HepG2 (cell line): Measurements from ENCODE around the gene LRIG3. TPM values are rescaled to one million over a fixed set of nuclear protein-coding genes. Genes with fewer than 3 reads are reported as not detected.
A peak's percentile ranks its signal among the peaks of the same experiment; 100 is the strongest.

Experiments
- CBX5 ChIP-seq: sonication (generic); formaldehyde crosslinking; IDR thresholded peaks from 2 replicates; pipeline ENCODE4 v1.4.0; 2020; ENCODE audit warnings: missing genetic modification reagents, borderline replicate concordance
- FOSL2 ChIP-seq: sonication (generic); formaldehyde crosslinking; IDR thresholded peaks from 2 replicates; pipeline ENCODE4 v1.4.0; 2020; ENCODE audit warnings: missing genetic modification reagents
- HINFP ChIP-seq: sonication (generic); formaldehyde crosslinking; IDR thresholded peaks from 2 replicates; pipeline ENCODE4 v1.4.0; 2020; ENCODE audit warnings: low read depth, mild to moderate bottlenecking, missing genetic modification reagents
- KMT2A ChIP-seq: sonication (generic); formaldehyde crosslinking; IDR thresholded peaks from 2 replicates; pipeline ENCODE4 v1.4.0; 2020; ENCODE audit warnings: missing genetic modification reagents
- NFE2L1 ChIP-seq: sonication (generic); formaldehyde crosslinking; IDR thresholded peaks from 2 replicates; pipeline ENCODE4 v1.4.0; 2020; ENCODE audit warnings: missing genetic modification reagents, mild to moderate bottlenecking, borderline replicate concordance
- NFYC ChIP-seq: IDR thresholded peaks from 2 replicates; pipeline ENCODE4 v1.6.1; 2016; ENCODE audit warnings: missing genetic modification reagents, missing compliant biosample characterization
- POGK ChIP-seq: sonication (generic); formaldehyde crosslinking; conservative IDR thresholded peaks from 2 replicates; pipeline ENCODE4 v1.8.0; 2022; ENCODE audit warnings: mild to moderate bottlenecking, moderate library complexity, missing genetic modification reagents
- RCOR2 ChIP-seq: IDR thresholded peaks from 2 replicates; pipeline ENCODE4 v1.6.1; 2016; ENCODE audit warnings: missing biosample characterization, missing genetic modification reagents
- SRSF1 ChIP-seq: fragments of 200-400 bp; formaldehyde crosslinking; optimal IDR thresholded peaks from 2 replicates; pipeline ENCODE3; 2017; ENCODE audit warnings: mild to moderate bottlenecking, low read depth, low read length, moderate library complexity
- SYNCRIP ChIP-seq: fragments of 200-400 bp; formaldehyde crosslinking; IDR thresholded peaks from 2 replicates; pipeline ENCODE4 v1.6.1; 2018; ENCODE audit warnings: mild to moderate bottlenecking, low read depth, low read length; ENCODE audit not compliant: insufficient read depth
- THAP9 ChIP-seq: sonication (generic); formaldehyde crosslinking; IDR thresholded peaks from 2 replicates; pipeline ENCODE4; 2020; ENCODE audit warnings: missing genetic modification reagents, mild to moderate bottlenecking, borderline replicate concordance
- ZBTB33 ChIP-seq: sonication (generic); formaldehyde crosslinking; IDR thresholded peaks from 2 replicates; pipeline ENCODE4 v1.4.0; 2020; ENCODE audit warnings: missing genetic modification reagents
- ZFX ChIP-seq: sonication (generic); formaldehyde crosslinking; IDR thresholded peaks from 2 replicates; pipeline ENCODE4 v1.4.0; 2020; ENCODE audit warnings: mild to moderate bottlenecking, low read depth, missing genetic modification reagents, moderate library complexity
- ZNF292 ChIP-seq: sonication (generic); formaldehyde crosslinking; IDR thresholded peaks from 2 replicates; pipeline ENCODE4 v1.8.1; 2022; ENCODE audit warnings: mild to moderate bottlenecking, low read depth, missing genetic modification reagents, borderline replicate concordance
- ZNF839 ChIP-seq: sonication (generic); formaldehyde crosslinking; IDR thresholded peaks from 2 replicates; pipeline ENCODE4 v1.4.0; 2020; ENCODE audit warnings: missing genetic modification reagents, mild to moderate bottlenecking, borderline replicate concordance
- ZNF878 ChIP-seq: sonication (generic); formaldehyde crosslinking; IDR thresholded peaks from 2 replicates; pipeline ENCODE4 v1.8.1; 2023; ENCODE audit warnings: mild to moderate bottlenecking, missing genetic modification reagents, moderate library complexity
- ZSCAN20 ChIP-seq: sonication (generic); formaldehyde crosslinking; IDR thresholded peaks from 2 replicates; pipeline ENCODE4 v1.4.0; 2020; ENCODE audit warnings: missing genetic modification reagents, mild to moderate bottlenecking, borderline replicate concordance
- ZUFSP ChIP-seq: sonication (generic); formaldehyde crosslinking; IDR thresholded peaks from 2 replicates; pipeline ENCODE4 v1.9.0; 2021; ENCODE audit warnings: missing genetic modification reagents, mild to moderate bottlenecking, borderline replicate concordance
- polyA plus RNA-seq, 8 experiments: library from polyadenylated mRNA; depleted of rRNA in 3 of 8; stranded (reverse) in 7 of 8; unstranded in 1 of 8; fragments of >200 nt; fragmentation: Illumina TruSeq in 4 of 8; extraction: Trizol in 4 of 8; gene quantifications; 2 replicates each; pipeline versions ENCODE4 v1.2.1 to v1.2.3, GENCODE V29; 2011 to 2016; ENCODE audit warnings: low read depth in 4 of 8, missing spikeins in 1 of 8, mixed read lengths in 1 of 8; ENCODE audit not compliant: insufficient read depth in 1 of 8
- total RNA-seq, 5 experiments: library from RNA; depleted of rRNA; stranded (reverse); fragments of >200 nt; fragmentation: Illumina TruSeq; extraction: Trizol; gene quantifications; 2 replicates each; pipeline ENCODE4 v1.2.3, GENCODE V29; 2016; ENCODE audit warnings: low read depth in 1 of 5

LRIG3 gene
- total and polyA plus RNA-seq, 2 of the 13 experiments (the other 11 are each of a cell fraction or from before 2014, with no cell fraction given): 7.7 to 17.4 TPM

GRCh38 chr12:58920102-58920960, at the start of gene LRIG3 (continued):
- peak; percentile 91 for TF ChIP-seq ZSCAN20 (CRISPR knock-in tag)
- TF ChIP-seq HINFP (CRISPR knock-in tag): 0 out of 2 replicates have a peak, but pooled peaks have one; percentile 33
- no peak for TF ChIP-seq SRSF1
- peak; percentile 56; the same call in 1 of the 2 replicates for TF ChIP-seq CBX5 (CRISPR knock-in tag)
- no peak for TF ChIP-seq ZNF839 (CRISPR knock-in tag)
- TF ChIP-seq THAP9 (CRISPR knock-in tag): 0 out of 2 replicates have a peak, but pooled peaks have one; percentile 23
- TF ChIP-seq ZBTB33 (CRISPR knock-in tag): no peak
- TF ChIP-seq POGK (CRISPR knock-in tag): peak; percentile 69; the same call in 1 of the 2 replicates
- peak; percentile 27; the same call in 1 of the 2 replicates for TF ChIP-seq ZNF878 (CRISPR knock-in tag)
- peak; percentile 80 for TF ChIP-seq KMT2A (CRISPR knock-in tag)
- no peak for TF ChIP-seq SYNCRIP
- peak; percentile 89 for TF ChIP-seq ZFX (CRISPR knock-in tag)
- TF ChIP-seq ZUFSP (CRISPR knock-in tag): no peak
- TF ChIP-seq ZNF292 (CRISPR knock-in tag): no peak
- TF ChIP-seq NFE2L1 (CRISPR knock-in tag): no peak
- TF ChIP-seq NFYC (CRISPR knock-in tag): peak; percentile 76
- TF ChIP-seq RCOR2 (CRISPR knock-in tag): no peak
- TF ChIP-seq FOSL2: no peak; the same call in 1 of the 2 replicates
